Right lobe of liver (tissue), 4 donors: Measurements from ENCODE around the gene MVB12A.

Experiments used
- CTCF ChIP-seq, 4 donors: fragments of 200-600 bp in 3 of 4; fragments of 450-650 bp in 1 of 4; IDR thresholded peaks; one replicate each; pipeline versions ENCODE4 v1.5.1 to v1.8.0; 2016 to 2022; ENCODE audit warnings: antibody characterized with exemption in 4 of 4, mild to moderate bottlenecking in 2 of 4
- POLR2A ChIP-seq: fragments of 450-650 bp; IDR thresholded peaks from one replicate; pipeline ENCODE4 v1.6.1; 2017; ENCODE audit warnings: antibody characterized with exemption, mild to moderate bottlenecking
- donor health status: DM: no; HTN: no; CAD: no.
- donor health status: DM: no; HTN: no; CAD: no.
- donor health status: DM: no; HTN: yes; CAD: no.

- TF ChIP-seq CTCF (IDR thresholded peaks at IDR 0.05) (peak in 2 of 4 donors; percentile 13 to 25), POLR2A (no peak)
Measured at GRCh38 chr19:17420475-17420924, 653 bp downstream of the MVB12A start.
